Raji (cell line): ENCODE results near the gene CALM1.
A peak's percentile ranks its signal among the peaks of the same experiment; 100 is the strongest.

Experiments
- POLR2A ChIP-seq: IDR thresholded peaks from 2 replicates; pipeline ENCODE4 v1.6.1; 2011; ENCODE audit warnings: low read depth, low read length, control low read depth; ENCODE audit not compliant: insufficient read depth

The CALM1 gene

GRCh38 chr14:90378249-90378648, 18.6 kb upstream of the CALM1 start:
- TF ChIP-seq POLR2A, result no peak

- TF ChIP-seq POLR2A, result no peak
These were observed 17.7 kb upstream of the CALM1 start for GRCh38 chr14:90379106-90379505.

DNA sequence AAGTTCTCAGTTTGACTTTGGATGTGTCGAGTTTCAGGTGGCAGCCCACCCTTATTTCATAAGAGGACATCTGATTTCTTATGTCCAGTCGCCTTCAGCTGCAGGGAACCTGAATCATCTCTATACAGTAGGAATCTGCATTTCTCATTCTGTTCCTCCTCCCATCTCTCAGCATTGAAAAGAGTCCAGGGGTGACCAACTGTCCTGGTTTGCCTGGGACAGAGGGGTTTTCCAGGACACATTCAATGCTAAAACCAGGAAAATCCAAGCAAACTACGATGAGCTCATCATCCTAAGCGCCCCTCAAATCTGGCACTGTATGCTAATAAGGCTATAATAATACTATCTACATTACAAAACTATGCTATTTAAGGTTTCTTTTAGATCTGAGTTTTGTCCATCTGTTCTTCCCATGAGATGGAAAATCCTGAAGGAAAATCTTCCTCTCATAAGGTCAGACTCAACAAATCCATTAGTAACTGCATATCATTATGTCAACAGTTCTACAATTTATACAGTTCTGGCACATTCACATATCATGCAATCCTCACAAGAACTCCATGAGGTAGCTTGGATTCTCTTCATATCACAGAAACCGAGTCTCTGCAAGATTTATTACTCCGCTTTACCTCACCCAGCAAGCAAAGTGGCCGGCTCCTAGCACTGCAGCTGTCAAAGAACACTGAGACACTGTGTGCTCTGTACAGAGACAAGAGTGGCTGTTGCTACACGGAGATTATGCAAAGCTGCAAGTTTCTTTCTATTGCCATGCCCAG, 15.6 kb upstream of the CALM1 start:
- no peak for TF ChIP-seq POLR2A

DNA sequence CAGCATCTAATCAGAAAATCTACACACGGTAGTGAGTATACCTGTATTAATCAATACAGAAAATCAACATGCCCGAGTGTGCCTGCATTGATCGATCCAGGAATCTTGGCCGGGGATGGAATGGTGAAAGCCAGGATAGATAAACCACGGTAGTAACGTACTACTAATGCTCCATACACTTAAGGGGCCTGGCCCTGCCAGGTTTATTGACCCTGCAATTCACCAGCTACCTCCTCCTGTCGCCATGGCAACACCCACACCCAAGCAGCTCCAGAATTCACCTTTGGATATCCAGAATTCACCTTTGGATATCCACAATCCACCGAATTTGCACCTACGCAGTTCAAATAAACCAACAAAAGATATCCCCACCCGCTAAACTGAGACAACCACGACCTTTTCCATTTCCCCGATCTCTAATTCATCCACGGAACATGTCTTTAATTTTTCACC, 14.8 kb upstream of the CALM1 start:
- TF ChIP-seq POLR2A, result no peak

- peak; percentile 10; the same call in 1 of the 2 replicates for TF ChIP-seq POLR2A
These were observed 14.2 kb upstream of the CALM1 start for GRCh38 chr14:90382491-90383125.

DNA sequence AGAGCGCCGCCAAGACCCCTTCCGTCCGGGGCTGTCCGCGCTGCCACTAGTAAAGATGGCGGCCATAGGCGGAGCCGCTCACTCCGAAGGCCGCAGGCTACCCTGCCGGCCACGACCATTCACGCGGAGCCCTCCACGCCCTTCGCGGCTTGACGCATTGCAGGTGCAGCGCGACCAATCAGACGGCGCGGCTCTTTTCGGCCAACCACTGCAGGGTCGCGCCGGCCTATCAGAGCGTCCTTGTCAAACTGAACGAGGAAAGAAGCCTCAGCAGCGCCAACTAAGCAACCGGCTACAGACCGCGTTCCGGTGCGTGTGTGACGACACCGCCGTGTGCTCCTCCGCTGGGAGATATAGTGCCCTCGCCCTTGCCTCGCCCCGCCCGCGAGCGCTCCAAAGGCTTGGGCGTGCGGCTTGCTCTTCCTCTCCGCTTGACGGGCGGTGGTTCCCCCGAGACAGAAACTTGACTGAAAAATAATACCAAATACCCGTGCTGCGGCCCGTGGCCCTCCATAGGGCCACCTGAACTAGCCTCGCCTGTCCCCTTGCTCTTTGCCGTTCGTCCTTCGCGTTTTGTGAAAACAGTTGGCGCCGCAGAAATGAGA, 13.6 kb upstream of the CALM1 start:
- peak; percentile 93 for TF ChIP-seq POLR2A

- no peak for TF ChIP-seq POLR2A
These were observed 12.9 kb upstream of the CALM1 start for GRCh38 chr14:90383731-90384542.

DNA sequence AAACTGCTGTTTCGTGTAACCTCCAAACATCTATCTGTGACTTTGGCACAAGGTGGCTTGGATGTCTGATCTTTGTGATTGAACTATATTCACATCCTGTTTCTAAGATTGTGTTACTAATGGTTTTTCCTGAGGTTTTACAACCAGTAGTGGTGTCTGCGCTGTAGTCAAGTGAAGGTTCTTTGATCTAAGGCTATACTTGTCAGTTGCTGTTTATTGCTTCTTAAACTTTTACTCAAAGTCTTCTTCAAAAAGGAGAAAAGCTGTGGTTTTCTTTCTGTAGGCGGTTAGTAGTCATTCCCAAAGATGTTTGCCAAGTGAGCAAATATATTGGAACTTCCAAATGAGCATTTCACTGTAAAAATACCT, 12.3 kb upstream of the CALM1 start:
- TF ChIP-seq POLR2A, result no peak

DNA sequence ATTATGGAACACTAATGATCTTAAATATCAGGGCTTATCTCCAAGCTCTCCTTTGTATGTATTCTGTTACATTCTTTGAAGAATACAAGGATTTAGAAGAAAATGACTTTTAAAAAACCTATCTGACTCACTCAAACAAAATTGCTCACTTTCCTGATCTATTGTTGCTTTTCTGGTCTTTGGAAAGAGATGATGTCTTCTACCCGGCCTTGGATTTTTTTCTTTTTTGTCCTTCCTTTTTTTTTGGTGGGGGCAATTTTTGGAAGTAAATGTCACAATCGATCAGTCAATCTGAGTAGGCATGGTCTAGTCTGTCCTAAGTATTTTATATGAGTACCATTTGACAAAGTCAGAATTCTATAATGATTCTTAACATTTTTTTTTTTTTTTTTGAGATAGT, 10.5 kb upstream of the CALM1 start:
- TF ChIP-seq POLR2A, result no peak

DNA sequence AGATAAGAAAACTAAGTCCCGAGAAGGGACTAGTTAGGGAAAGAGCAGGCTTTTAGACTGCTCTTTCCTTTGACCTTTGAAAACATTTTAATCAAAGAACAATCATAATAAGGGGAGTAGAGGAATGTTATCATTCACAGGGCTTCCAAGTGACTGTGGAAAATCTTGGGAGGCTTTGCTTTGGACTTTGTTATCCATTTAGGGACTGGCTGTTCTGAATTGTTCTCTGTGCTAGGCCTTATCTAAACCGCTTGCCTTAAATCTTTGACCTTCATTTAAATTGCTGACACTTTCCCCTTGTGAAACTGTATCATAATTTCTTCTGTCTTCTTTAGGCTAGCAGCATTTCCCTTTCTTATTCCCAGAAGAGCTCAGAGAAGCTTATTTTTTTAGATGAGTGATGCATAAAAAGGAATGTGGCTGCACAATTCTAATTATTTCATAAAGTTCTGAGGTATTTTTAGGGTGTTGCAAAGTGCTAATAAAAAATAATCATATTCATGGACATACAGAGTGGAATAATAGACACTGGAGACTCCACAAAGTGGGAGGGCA, 9.5 kb upstream of the CALM1 start:
- TF ChIP-seq POLR2A, result no peak

GRCh38 chr14:90388437-90388836, 8.4 kb upstream of the CALM1 start:
- TF ChIP-seq POLR2A, result no peak

DNA sequence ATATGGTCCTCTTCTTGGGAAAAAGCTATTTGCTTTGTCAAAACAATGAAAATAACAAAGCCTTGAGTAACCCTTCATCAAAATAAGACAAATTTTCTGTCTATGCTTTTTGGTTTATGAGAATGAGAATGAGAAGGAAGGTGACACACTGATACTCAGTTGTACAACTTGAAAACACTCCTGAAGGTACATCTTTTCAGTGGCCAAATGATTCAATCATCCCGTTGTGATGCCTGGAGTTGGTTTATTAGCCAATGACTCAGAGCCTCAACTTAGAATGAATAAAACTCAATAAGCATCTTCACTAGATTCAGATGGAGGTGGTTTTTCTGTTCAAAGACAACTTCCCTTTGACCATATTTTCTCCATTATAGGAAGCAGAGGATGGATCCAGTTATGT, 7.8 kb upstream of the CALM1 start:
- TF ChIP-seq POLR2A, result no peak

DNA sequence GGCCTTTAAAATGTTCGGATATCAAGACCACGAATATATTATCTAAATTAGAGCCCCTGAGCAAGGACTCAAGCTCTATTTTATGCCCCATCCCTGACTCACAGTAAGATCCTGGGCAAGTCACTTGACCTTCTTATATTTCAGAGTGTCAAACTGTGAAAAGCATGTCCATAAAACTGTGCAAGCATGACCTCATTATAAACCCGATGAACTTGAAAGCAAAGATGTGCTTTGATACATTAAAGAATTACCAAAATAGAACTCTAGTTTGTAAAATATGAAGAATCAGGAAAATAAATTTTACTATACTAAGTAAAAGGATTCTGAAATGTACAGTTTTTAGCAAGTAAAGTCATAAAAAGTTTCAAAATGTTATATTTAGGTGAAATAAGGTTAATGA, 2.9 kb upstream of the CALM1 start:
- no peak for TF ChIP-seq POLR2A

DNA sequence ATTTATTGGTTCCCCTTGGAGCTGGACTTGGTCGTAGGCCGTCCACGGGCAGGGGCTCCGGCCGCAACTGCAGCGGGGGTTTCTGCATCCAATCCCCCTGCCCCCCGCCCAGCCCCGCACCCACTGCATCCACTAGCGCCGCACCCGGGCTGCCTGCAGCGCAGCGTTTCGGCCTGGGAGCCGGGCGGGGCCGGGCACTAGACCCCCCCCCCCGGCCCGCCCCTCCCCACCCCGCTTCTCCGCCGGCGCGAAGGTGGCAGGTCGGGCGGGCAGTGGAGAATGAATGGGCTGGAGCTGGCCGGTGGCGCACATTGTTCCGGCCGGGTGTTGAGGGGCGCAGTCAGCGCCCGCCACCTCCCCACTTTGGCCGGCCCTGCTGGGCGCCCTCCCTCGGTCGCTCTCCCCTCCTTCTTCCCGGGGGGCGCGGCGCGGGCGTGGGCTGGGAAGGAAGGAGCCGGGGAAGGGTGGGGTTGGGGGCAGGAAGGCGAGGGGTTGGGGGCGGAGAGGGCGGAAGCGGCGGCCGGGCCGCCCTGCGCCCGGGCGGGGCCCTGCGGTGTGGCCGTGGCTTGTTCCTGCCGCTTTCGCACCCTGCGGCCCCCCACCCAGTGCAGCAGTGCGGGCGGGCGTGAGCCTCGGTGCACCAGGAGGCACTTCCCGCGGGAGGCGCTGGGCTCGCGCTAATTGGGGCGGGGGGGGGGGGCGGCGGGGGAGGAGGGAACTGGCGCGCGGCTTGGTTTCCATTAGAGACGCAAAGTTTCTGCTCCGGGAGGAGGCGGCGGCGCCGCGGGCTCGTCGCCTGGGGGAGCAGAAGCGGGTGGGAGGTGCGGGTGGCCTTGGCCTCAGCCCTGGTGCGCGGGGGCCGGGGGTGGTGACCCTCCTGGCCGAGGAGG, 841 bp downstream of the CALM1 start:
- peak; percentile 31 for TF ChIP-seq POLR2A
